ENCODE data around the gene OVOL2.

The OVOL2 gene

DNA sequence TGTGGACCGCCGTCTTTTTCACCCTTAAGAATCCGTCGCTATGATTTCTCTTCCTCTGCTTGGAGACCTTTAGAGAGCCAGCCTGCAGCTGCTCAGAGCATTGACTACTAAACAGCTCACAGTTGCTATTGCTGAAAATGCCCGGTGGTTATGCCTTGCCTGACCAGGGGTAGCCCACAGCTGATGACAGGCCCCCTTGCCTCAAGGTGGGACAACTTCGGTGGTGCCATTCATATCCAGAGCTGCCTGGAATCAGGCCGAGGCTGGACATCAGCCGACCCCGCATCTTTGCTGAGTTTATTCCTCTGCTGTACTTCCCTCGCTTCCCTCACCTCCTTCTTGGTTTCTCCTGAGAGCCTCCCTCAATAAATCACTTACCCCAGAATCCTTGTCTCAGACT, 39.6 kb downstream of the OVOL2 start:
- Histone ChIP-seq H3F3A (ENCODE audit: control insufficient read depth, insufficient read depth) (0 out of 2 replicates have a peak, but pooled peaks cover 2% of the 10 kb centered on the region), H3K79me2 (ENCODE audit: control insufficient read depth, low read length) (no peaks in the 10 kb centered on the region), H3K9me3 (ENCODE audit: control insufficient read depth, insufficient read depth, low read length) (no peaks in the 10 kb centered on the region), H3K4me1 (ENCODE audit: control insufficient read depth, low read length) (no peaks in the 10 kb centered on the region), H3K36me3 (ENCODE audit: control insufficient read depth, low read length) (no peaks in the 10 kb centered on the region), H3K9me2 (replicated peaks; ENCODE audit: control insufficient read depth, low read length) (no peaks in the 10 kb centered on the region), H4K20me1 (ENCODE audit: control insufficient read depth, insufficient read depth, low read depth, low read length) (no peaks in the 10 kb centered on the region), H3K27ac (ENCODE audit: low read depth, low read length) (no peak overlapping the region), H3K27me3 (ENCODE audit: control insufficient read depth, low read length) (no peaks in the 10 kb centered on the region), H3K4me2 (ENCODE audit: low read length) (no peak overlapping the region), H3K4me3 (ENCODE audit: low read length) (no peak overlapping the region)
- TF ChIP-seq, protein P1, sequence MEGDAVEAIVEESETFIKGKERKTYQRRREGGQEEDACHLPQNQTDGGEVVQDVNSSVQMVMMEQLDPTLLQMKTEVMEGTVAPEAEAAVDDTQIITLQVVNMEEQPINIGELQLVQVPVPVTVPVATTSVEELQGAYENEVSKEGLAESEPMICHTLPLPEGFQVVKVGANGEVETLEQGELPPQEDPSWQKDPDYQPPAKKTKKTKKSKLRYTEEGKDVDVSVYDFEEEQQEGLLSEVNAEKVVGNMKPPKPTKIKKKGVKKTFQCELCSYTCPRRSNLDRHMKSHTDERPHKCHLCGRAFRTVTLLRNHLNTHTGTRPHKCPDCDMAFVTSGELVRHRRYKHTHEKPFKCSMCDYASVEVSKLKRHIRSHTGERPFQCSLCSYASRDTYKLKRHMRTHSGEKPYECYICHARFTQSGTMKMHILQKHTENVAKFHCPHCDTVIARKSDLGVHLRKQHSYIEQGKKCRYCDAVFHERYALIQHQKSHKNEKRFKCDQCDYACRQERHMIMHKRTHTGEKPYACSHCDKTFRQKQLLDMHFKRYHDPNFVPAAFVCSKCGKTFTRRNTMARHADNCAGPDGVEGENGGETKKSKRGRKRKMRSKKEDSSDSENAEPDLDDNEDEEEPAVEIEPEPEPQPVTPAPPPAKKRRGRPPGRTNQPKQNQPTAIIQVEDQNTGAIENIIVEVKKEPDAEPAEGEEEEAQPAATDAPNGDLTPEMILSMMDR (IDR thresholded peaks at IDR 0.05; ENCODE audit: low read depth, low read length, poor library complexity, severe bottlenecking), result no peak
- TF ChIP-seq EZH2phosphoT487 (IDR thresholded peaks at IDR 0.05; ENCODE audit: borderline replicate concordance, low read length), result no peak

DNA sequence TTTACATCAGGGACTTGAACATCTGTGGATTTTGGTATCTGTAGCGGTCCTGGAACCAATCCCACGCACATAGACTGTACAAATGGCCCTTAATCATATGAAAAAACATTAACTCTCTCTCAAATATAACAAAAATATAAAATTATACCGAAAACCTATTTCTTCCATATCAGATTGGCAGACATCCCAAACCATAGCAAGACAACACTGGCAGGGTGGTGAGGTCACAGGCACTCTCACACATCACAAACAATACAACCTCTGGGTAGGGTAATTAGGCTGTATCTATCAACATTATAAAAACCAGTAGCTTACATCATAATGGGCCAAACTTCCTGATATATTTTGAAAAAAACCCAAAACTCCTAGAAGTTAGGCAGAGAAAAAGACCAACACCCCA, 40.9 kb downstream of the OVOL2 start:
- no peaks in the 10 kb centered on the region for H3K9me3 ChIP-seq (ENCODE audit: control insufficient read depth, insufficient read depth, low read length)
- H4K20me1 ChIP-seq (ENCODE audit: control insufficient read depth, insufficient read depth, low read depth, low read length), result no peaks in the 10 kb centered on the region
- no peaks in the 10 kb centered on the region for H3K79me2 ChIP-seq (ENCODE audit: control insufficient read depth, low read length)
- TF ChIP-seq, protein P1 (IDR thresholded peaks at IDR 0.05; ENCODE audit: low read depth, low read length, poor library complexity, severe bottlenecking), result no peak
- TF ChIP-seq EZH2phosphoT487 (IDR thresholded peaks at IDR 0.05; ENCODE audit: borderline replicate concordance, low read length), result no peak
- H3K4me2 ChIP-seq (ENCODE audit: low read length), result no peak overlapping the region
- H3K9me2 ChIP-seq (replicated peaks; ENCODE audit: control insufficient read depth, low read length), result no peaks in the 10 kb centered on the region
- H3F3A ChIP-seq (ENCODE audit: control insufficient read depth, insufficient read depth), result 0 out of 2 replicates have a peak, but pooled peaks cover 2% of the 10 kb centered on the region
- no peak overlapping the region for H3K4me3 ChIP-seq (ENCODE audit: low read length)
- H3K27ac ChIP-seq (ENCODE audit: low read depth, low read length), result no peak overlapping the region
- H3K27me3 ChIP-seq (ENCODE audit: control insufficient read depth, low read length), result no peaks in the 10 kb centered on the region
- no peaks in the 10 kb centered on the region for H3K4me1 ChIP-seq (ENCODE audit: control insufficient read depth, low read length)
- no peaks in the 10 kb centered on the region for H3K36me3 ChIP-seq (ENCODE audit: control insufficient read depth, low read length)

DNA sequence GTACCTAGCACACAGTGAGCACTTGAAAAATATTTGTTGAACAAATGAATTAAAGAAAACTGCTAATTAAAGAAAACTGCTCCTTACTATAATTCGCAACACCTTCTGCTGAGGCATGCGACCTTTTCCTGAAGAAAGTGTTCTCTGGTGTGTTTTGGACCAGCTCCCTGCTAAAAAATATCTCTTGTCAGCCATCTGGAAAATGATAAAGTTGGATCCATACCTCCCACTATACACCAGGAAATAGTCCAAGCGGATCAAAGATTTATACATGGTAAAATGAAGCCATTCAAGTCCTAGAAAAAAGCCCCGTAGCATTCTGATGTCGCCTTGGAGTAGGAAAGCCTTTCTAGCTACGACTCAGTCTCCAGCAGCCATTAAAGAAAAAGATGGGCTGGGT, 43.3 kb downstream of the OVOL2 start:
- no peaks in the 10 kb centered on the region for H3K4me1 ChIP-seq (ENCODE audit: control insufficient read depth, low read length)
- H3K4me3 ChIP-seq (ENCODE audit: low read length), result no peak overlapping the region
- no peaks in the 10 kb centered on the region for H3K79me2 ChIP-seq (ENCODE audit: control insufficient read depth, low read length)

More for the DNA sequence above, 43.3 kb downstream of the OVOL2 start:
- Histone ChIP-seq H3K36me3 (ENCODE audit: control insufficient read depth, low read length) (no peaks in the 10 kb centered on the region), H4K20me1 (ENCODE audit: control insufficient read depth, insufficient read depth, low read depth, low read length) (no peaks in the 10 kb centered on the region), H3K27ac (ENCODE audit: low read depth, low read length) (no peak overlapping the region), H3K4me2 (ENCODE audit: low read length) (no peak overlapping the region), H3K9me3 (ENCODE audit: control insufficient read depth, insufficient read depth, low read length) (no peaks in the 10 kb centered on the region), H3F3A (ENCODE audit: control insufficient read depth, insufficient read depth) (0 out of 2 replicates have a peak, but pooled peaks cover 2% of the 10 kb centered on the region), H3K9me2 (replicated peaks; ENCODE audit: control insufficient read depth, low read length) (no peaks in the 10 kb centered on the region), H3K27me3 (ENCODE audit: control insufficient read depth, low read length) (no peaks in the 10 kb centered on the region)
- no peak for TF ChIP-seq EZH2phosphoT487 (IDR thresholded peaks at IDR 0.05; ENCODE audit: borderline replicate concordance, low read length)
- TF ChIP-seq, protein P1 (IDR thresholded peaks at IDR 0.05; ENCODE audit: low read depth, low read length, poor library complexity, severe bottlenecking), result no peak

Measured in DOHH2 (cell line).